Activated CD4-positive, alpha-beta T cell treated with anti-CD3 and anti-CD28 coated beads for 48 hours (primary cell): ENCODE results near the gene MAPK8.
"Not testable (repeated sequence)": the region's sequence is repeated elsewhere in the genome, so short reads cannot be mapped to it uniquely, and the experiment has no call there.

Experiments
- DNase-seq: peaks from one replicate; pipeline ENCODE4 v3.0.0-alpha.2; 2020

Gene MAPK8

DNA sequence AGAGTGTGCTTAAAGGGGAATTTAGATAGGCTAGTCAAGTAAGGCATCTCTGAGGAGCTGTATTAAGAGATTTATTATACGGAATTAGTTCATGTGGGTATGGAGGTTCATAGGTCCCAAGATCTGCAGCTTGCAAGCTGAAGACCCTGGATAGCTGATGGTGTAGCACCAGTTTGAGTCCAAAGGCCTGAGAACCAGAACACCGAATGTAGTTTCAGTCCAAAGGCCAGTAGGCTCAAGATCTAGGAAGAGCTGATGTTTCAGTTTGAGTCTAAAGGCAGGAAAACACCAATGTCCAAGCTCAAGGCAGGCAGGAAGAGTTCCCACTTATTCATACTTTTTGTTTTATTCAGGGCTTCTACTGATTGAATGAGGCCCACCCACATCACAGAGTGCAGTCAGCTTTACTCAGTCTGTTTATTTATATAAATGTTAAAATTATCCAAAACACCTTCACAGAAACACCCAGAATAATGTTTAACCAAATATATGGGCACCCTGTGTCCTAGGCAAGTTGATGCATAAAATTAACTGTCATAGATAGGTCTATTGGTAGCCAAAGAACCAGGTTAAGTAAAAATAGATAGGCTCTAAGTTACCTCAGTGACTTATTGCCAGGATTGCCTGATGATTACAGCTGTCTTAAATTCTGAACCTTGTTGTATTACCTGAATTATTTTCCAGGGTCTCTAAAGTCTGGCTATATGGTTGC is 83.5 kb downstream of the MAPK8 start:
- DNase-seq, result no peak

DNA sequence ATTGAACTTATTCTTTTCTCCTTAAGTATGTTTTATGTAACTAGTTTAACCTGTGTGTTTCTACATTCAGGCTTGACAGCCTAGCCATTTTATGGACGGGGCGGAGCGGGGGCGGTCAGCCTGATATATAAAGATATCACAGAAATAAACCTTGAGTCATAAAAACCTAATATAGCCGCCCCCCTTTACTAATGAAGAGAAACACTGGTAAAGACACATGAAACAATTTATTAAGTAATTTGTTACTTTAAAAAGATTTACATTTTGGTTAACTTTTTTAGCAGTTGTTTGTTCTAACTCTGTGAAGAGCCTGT is 84.0 kb downstream of the MAPK8 start:
- DNase-seq, result no peak

DNA sequence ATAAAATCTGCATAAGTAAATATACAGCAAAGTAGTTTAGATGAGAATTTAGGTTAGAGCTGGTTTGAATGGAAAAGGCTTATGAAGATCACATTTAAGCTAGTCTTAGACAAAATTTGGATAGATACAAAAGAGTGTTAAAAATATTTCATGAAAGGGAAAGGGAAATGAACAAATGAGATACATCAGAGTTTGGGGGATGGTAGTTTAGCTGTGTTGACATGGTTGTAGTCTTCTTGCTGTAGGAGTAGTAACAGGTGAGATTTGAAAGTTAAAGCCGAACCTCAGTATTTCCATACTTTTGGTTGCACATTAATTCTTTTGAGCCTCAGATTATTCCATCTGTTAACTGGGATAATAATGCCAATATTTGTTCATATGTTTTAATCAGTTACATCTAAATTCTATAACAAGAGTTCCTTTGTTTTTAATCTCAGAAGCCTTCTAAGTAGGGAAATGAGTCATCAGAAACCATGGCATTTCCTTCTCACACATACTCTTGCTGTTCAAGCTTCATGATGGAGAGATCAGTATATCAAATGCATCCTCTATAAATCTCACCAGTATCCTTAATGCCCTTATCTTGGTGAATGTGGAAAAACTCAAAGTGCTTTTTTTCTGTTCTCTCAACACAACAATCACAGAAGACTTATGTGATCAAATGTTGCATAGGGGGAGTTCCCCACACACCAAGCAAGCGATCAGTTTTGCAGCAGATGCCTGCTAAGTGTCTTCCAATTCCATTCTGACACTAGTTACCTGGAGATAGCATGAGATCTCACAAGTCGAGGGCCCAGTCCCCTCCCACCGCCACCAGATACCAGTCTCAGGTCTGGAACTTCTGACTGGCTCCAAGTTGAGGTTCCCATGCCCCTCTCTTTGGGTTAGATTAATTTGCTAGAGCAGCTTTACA is 84.7 kb downstream of the MAPK8 start:
- peak; percentile 25 for DNase-seq

DNA sequence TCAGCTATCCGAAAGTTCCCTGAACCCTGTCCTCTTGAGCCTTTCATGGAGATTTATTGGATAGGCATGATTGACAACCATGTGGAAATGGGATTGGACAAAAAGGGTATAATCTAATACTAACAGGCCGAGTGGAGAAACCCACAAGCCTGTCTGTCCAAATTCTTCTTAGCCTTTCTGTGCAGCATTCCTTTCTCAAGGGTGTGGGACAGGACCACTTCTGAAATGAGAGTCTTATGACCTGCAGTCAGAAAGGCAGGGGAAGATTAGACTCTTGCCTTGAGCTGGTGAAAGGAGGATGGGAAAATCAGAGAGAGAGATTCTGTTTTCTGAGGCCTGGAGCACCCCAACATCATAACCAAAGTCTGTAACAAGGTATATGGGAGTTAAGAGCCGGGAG is 85.5 kb downstream of the MAPK8 start:
- no peak for DNase-seq

DNA sequence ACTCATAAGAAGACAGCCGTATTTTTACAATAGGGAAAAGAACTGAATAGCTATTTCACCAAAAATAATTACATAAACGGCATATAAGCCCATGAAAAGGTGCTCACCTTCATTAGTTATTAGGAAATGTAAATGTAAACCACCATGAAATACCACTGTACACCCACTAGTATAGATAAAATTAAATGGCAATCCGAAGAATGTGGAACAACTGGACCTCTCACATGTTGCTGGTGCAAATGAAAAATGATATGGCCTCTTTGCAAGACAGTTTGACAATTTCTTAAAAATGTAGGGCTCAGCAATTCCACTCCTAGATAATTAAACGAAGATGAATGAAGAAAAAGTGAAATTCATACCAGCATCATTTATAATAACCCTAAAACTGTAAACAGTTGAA is 91.8 kb downstream of the MAPK8 start:
- DNase-seq, result no peak

DNA sequence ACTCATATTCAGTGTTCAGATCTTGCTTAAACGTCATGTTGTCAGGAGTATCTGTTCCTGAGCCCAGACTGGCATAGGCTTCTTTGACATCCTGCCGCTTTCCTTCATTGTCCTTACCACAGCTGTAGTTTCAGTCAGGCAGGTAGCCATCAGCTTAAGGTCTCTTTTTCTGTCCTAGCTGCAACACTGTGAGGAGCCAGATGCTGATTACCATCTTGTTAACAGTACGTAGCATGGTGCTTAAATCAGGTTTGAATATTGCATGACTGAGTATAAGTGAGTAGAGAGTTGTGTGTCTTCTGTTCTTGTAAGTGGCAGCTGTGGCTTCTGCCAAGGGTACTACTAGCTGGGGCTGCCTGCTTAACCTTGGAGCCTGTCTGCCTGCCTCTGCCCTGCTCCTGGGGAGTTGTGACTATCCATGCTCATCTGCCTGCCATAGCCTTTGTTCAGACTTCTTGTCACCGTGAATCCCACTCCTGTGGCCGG is 92.6 kb downstream of the MAPK8 start:
- DNase-seq, result no peak

DNA sequence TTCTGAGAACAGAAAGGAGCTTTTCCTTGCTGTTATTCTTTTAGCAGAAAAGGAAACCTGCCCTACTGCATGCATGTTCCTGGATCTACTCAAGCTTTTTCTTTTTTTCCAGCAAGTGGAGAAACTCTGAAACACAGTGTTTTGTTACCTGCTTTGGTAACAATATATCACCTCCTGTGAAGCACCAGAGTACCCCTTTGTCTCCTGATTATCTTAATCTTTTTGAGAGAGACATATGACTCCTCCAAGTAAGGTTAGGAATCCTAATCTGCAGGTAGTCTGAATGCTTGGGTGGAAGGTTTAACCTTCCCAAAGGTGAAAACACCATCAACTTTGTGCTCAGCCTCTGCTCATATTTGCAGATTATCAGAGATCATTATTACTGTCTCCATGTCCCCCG is 93.1 kb downstream of the MAPK8 start:
- no peak for DNase-seq

DNA sequence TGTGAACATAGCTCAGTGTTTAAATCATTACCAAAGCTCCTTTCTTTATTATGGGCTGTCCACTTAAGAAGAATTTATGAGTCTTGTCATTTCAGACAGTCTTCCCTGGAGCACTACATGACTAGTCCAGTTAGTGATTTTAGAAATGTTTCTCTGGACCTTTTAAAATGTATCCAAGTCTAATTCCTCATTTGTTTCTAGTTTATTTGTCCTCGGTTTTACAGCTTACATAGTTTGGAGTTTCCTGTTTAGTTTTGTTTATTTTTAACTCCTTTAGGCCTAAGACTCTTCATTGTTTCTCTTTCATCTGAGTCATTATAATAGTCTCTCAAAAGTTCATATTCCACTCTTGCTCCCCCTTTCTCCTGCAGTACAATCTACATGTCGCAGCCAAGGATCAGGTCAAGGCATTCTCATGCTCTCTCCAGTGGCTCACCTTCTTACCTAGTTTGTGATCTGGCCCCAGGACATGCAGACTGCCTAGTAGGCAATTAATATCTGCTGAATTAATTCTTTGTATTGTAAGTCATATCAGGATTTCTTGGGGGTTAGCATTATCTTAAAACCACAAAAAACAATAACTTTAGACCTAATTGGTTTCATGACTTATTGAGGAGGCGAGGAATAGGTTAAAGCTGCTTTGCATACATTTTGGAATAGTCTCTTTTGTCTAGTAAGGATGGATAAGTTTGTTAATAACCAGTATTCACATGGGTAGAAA is 93.8 kb downstream of the MAPK8 start:
- no peak for DNase-seq

DNA sequence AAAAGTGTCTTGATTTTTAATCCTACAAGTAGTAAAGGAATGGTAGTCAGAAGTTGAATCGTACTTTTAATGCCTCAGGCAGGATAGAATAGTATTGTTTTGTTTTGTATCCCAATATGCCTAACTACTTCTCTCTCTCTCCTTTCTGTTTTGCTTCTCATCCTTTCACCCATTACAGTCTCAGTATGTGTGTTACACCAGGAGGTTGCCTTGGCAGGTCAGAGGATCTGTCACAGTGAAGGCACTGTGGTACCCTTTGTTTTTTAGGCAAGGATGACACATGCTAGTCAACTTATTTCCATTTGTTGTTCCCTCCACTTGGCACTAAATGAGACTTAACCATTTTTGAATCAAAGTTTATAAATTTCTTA is 94.4 kb downstream of the MAPK8 start:
- no peak for DNase-seq

DNA sequence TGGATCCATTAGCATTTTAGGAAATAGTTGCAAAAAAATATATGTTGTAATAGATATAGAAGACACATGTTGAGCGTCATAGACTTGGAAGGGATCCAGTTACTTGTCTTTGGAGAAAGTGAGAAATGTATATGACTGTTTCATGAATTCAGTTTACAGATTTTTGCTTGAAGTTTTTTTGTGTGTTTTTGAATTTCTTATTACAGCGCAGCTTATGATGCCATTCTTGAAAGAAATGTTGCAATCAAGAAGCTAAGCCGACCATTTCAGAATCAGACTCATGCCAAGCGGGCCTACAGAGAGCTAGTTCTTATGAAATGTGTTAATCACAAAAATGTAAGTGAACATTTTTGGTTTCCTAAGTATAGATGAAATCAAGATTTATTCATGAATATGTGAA is 98.2 kb downstream of the MAPK8 start:
- no peak for DNase-seq

DNA sequence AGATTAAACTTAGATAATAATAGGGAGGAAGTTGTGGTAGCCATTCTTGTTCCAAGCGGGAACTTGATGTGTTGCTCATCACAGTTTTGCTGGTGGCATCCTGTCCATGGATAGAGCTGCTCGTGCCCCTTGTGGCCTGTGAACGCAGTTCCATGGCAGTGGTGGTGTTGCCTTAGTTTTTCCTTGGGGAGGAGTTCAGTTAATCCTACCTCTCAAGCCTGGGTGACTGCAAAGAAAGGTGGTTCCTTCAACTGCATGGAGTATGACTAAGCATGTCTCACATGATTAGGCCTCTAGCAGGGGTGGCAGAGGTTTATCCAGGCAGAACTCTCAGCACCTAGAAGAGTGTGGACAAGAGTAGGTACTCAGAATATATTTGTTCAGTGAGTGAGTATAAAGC is 99.7 kb downstream of the MAPK8 start:
- no peak for DNase-seq

DNA sequence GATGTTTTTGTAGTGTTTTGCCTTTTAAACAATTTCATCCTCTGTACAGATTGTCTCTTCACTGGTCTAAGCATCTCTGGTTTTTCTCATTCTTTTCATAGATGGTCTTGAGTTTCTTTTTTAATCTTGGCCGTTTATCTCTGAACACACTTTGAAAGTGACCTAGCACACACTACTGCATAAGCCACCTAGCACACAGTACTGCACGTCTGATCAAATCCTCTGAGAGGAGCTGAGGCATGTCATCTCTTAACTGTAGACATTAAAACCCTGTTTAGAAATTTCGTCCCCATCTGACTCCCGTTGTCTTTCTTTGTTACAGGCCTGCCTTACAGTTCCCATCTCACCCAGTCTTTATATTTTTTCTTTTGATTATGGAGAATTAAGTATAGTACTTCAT is 100.2 kb downstream of the MAPK8 start:
- DNase-seq, result no peak

DNA sequence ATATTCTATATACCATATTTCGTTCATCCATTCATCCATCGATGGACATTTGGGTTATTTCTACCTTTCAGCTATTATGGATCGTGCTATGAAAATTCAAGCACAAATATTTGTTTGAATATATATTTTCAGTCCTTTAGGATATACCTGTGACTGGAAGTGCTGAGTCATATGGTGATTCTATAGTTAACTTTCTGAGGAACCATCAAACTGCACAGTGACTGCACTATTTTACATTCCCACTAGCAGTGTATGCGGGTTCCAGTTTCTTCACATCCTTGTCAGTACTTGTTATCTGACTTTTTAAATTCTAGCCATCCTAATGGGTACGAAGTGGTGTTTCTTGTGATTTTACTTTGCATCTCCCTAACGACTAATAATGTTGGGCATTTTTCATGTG is 104.0 kb downstream of the MAPK8 start:
- no peak for DNase-seq

DNA sequence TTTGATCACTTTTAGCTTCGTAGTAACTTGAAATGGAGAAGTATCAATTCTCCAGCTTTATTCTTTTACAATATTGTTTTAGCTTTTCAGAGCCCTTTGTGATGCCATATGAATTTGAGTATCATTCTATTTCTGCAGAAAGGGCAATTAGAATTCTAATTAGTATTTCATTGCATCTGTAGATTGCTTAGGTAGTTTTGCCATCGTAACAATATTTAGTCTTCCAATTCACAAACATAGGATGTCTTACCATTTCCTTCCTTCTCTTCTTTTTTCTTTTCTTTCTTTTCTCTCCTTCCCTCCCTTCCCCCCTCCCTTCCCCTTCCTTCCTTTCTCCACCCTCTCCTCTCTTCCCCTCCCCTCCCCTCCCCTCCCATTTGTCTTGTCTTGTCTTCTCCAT is 105.0 kb downstream of the MAPK8 start:
- DNase-seq, result no peak

DNA sequence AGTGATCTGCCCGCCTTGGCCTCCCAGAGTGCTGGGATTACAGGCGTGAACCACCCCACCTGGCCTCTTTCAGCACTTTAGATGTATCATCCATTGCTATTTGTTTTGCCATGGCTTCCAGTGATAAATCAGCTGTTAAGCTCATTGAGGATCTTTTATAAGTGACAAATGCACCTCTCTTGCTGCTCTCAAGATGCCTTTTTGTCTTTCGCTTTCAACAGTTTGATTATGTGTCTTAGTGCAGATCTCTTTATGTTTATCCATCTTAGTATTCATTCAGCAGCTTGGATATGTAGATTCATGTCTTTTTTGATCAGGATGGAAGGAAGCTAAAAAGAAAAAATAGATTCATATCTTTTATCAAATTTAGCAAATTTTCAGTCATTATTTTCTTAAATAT is 105.6 kb downstream of the MAPK8 start:
- DNase-seq, result no peak

DNA sequence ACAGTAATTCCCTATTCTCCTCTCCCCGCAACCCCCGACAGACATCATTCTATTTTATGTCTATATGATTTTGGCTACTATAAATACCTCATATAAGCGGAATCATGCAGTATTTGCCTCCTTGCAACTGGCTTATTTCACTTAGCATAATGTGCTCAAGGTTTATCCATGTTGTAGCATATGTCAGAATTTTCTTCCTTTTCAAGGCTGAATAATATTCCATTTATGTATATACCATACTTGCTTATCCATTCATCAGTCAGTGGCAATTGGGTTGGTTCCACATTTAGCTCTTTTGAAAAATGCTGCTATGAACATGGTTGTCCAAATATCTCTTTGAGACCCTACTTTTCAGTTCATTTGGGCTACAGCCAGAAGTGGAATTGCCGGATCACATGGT is 106.5 kb downstream of the MAPK8 start:
- DNase-seq, result no peak

DNA sequence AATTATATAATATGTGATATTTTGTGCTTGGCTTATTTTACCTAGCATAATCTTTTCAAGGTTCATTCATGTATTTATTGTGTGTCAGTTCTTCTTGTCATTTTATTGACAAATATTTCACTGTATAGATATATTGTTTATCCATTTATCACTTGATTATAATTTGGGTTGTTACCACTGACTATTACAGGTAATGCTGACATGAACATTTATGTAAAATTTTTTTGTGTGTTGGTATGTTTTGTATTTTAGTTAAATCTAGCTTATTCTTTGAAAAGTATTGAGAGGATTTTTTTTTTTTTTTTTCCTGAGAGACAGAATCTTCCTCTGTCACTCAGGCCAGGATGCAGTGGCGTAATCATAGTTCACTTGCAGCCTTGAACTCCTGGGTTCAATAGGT is 107.7 kb downstream of the MAPK8 start:
- no peak for DNase-seq

DNA sequence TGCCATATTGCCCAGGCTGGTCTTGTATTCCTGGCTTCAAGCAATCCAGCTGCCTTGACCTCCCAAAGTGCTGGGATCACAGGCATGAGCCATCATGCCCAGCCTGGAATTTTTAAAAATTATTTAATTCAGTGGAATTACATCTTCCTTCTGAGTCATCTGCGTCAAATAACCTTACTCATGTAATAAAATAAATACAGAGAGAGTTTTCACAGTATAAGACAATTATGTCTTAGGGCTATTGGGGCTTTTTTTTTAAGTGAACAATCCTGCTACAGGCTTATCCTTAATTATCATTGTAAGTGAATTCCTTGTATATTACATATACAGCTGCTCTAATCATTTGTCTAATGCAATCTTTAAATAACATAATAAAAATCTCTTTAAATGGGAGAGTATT is 108.3 kb downstream of the MAPK8 start:
- no peak for DNase-seq

DNA sequence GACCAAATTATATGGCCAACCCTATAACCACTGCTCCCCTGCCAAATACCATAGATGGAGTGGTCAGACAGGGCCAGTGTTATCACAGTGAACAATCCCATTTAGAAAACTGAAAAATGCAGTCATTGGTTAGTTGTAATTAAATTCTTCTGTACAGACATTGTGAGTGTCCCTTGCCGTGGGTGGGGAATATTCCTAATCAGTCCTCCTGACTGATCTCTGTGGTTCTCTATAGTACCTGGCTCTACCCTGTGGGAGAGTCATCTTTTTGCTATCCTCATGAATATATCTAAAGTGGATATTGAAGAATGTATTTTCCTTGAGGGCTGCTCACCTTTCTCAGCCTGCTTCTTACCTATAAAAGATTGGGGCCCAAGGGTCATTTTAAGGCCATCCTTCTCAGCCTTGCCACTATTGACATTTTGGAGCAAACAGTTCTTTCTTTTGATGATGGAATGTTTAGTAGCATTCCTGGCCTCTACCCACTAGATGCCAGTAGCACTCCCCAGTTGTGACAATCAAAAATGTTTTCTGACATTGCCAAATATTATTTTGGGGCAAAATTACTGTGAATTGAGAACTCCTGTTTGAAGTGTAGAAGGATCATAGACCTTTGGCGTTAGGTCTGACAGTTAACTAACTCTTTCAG is 110.2 kb downstream of the MAPK8 start:
- no peak for DNase-seq

DNA sequence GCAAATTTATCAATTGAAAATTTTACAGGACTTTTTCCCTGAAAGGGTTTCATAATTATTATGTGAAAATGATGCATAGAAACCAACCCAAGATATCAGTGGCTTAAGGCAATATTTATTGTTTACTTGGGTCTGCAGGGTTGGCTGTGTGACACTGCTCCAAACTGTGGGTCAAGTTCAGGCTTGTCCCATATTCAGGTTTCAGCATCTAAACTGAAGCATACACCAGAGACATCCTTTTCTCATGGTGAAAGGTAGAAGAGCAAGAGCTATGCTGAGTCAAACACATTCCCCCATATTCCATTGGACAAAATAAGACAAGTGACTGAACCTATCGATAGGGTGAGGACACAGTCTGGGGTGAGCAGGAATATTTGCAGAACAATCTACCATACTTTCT is 110.9 kb downstream of the MAPK8 start:
- no peak for DNase-seq

DNA sequence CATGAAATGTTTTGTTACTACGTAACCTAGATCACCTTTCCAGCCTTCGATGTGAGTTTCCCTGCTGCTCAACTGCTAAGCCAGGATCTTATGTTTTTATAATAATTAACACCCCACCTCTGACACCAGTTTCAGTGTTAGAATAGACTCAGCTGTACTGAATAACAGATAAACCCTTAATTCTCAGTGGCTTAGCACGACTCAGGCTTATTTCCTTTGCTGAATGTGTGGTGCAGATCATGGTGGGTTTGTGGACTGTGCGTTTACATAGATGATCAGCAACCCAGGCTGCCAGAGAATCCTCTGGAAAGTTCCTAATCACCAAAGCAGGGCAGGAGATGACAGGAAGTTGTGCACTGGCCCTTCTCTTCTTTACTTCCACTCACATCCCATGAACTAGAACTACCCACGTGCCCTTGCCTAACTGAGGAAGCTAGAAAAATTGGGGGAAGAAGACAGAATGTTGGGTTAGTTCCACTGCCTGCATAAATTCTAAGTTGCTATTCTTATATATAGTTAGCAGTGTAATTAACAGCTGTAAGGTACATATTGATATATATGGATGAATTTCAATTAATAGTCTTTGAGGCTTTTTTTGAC is 111.8 kb downstream of the MAPK8 start:
- no peak for DNase-seq

DNA sequence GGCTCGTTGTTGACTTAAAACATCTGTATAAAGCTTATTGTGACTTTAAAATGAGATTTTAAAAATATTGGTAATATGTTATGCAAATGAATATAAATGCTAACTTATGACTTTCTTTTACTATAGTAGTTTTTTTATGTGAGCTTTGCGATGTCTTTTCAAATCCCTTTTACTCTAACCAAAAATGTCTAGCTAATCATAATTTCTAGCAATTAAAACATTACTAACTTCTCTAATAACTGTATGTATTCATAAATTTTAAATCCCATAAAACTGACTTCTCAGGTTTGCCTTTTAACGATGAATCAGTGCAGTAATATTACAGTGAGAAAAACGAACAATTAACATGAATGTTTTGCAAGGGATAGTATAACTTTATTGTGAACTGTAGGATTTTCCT is 113.2 kb downstream of the MAPK8 start:
- DNase-seq, result no peak

DNA sequence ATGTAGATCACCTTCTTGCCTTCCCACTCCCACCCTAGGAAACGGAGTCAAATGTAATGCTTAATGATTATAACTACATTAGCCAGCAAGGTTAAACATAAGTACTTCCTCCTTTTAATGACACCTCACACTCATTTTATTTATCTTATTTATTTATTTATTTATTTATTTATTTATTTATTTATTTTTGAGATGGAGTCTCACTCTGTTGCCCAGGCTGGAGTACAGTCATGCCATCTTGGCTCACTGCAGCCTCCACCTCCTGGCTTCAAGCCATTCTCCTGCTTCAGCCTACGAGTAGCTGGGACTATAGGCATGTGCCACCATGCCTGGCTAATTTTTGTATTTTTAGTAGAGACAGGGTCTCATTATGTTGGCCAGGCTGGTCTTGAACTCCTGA is 115.4 kb downstream of the MAPK8 start:
- DNase-seq, result not testable (repeated sequence)
